ENCODE measurements around the gene AFF3.

The AFF3 gene

DNA sequence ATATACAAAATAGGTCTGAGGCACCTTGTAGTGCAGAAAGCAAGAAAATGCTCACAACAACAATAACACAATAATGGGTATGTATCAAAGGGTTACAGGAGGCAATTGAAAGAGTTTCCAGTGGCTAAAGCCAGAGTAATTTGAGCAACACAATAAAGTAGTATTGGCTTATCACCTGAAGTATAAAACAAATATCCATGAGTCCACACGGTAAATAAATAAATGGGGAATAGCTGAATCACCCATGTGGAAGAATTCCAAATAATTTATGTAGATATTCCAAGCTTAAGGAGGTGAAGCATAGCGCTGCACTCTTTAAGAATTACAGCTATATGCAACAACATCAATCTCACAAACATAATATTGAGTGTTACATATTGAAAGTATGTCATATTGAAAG is 110.8 kb downstream of the AFF3 start:
- POLR2A ChIA-PET (ENCODE audit: low non-redundant PET), result no interaction called here
- DNase-seq (ENCODE audit: low spot score), result no peak
- TF ChIP-seq, protein P1, sequence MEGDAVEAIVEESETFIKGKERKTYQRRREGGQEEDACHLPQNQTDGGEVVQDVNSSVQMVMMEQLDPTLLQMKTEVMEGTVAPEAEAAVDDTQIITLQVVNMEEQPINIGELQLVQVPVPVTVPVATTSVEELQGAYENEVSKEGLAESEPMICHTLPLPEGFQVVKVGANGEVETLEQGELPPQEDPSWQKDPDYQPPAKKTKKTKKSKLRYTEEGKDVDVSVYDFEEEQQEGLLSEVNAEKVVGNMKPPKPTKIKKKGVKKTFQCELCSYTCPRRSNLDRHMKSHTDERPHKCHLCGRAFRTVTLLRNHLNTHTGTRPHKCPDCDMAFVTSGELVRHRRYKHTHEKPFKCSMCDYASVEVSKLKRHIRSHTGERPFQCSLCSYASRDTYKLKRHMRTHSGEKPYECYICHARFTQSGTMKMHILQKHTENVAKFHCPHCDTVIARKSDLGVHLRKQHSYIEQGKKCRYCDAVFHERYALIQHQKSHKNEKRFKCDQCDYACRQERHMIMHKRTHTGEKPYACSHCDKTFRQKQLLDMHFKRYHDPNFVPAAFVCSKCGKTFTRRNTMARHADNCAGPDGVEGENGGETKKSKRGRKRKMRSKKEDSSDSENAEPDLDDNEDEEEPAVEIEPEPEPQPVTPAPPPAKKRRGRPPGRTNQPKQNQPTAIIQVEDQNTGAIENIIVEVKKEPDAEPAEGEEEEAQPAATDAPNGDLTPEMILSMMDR (conservative IDR thresholded peaks at IDR 0.05; ENCODE audit: low read depth), result no peak
- H3K27ac ChIP-seq, result no peak overlapping the region
- CTCF ChIA-PET, result no interaction called here

DNA sequence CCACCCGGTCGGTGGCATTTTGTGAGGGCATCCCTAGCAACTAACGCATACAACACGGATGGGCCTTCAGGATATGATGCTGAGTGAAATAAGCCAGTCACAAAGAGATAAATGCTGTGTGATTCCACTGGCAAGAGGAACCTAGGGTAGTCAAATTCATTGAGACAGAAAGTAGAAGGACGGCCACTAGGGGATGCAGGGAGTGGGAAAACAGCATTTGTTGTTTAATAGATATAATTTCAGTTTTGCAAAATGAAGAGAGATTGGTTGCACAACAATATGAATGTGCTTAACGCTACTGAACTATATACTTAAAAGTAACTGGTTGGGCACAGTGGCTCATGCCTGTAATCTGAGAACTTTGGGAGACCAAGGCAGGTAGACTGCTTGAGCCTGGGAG is 112.9 kb downstream of the AFF3 start:
- DNase-seq (ENCODE audit: low spot score), result no peak
- no peak overlapping the region for H3K27ac ChIP-seq
- ChIA-PET POLR2A (ENCODE audit: low non-redundant PET) (no interaction called here), CTCF (no interaction called here)
- TF ChIP-seq, protein P1 (conservative IDR thresholded peaks at IDR 0.05; ENCODE audit: low read depth), result no peak

DNA sequence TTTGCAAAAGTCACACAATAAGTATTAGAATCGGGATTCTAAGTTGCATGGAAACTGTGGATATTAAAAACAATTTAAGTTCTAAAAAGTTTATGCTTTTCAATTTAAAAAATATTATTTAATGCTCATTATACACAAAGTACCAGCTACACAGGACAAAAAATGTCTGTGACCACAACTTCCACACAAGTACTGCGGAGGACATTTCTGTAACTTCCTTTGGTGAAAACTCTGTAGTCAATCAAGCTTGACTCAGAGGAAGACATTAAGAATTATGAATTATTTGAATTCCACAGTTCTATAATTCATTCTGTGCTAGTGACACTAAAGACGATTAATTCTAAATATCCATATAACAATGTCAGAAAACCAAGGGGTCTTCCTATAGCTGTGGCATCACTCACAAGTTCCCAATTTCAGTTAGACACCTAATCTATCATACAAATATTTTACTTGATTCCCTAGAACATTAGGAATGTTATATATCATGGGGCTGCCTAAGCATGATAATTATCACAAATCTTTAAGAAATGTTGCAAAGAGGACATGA is 120.5 kb downstream of the AFF3 start:
- ChIA-PET CTCF (no interaction called here), POLR2A (ENCODE audit: low non-redundant PET) (no interaction called here)
- TF ChIP-seq, protein P1 (conservative IDR thresholded peaks at IDR 0.05; ENCODE audit: low read depth), result no peak

DNA sequence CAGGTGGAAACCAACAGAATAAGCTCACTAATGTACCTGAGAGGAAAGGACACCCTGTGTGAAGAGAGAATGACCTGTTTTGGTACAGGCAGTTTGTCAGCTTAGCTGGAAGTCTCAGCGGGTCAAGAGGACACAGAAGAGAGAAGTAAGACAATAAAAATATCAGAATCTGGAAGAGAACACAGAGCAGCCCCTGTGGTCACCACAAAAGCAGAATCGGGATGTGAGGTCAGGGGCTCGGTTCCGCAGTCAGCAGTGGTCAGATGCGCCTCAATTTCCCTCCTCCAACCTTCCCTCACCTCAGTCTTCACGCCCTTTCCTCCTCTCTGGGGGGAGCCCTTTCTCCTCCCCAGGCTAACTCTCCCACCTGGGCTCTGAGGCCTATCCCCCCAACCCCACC is 122.9 kb downstream of the AFF3 start:
- ChIA-PET CTCF (no interaction called here), POLR2A (ENCODE audit: low non-redundant PET) (no interaction called here)
- DNase-seq (ENCODE audit: low spot score), result no peak

More for the DNA sequence above, 120.5 kb downstream of the AFF3 start:
- no peak overlapping the region for H3K27ac ChIP-seq
- DNase-seq (ENCODE audit: low spot score), result no peak

DNA sequence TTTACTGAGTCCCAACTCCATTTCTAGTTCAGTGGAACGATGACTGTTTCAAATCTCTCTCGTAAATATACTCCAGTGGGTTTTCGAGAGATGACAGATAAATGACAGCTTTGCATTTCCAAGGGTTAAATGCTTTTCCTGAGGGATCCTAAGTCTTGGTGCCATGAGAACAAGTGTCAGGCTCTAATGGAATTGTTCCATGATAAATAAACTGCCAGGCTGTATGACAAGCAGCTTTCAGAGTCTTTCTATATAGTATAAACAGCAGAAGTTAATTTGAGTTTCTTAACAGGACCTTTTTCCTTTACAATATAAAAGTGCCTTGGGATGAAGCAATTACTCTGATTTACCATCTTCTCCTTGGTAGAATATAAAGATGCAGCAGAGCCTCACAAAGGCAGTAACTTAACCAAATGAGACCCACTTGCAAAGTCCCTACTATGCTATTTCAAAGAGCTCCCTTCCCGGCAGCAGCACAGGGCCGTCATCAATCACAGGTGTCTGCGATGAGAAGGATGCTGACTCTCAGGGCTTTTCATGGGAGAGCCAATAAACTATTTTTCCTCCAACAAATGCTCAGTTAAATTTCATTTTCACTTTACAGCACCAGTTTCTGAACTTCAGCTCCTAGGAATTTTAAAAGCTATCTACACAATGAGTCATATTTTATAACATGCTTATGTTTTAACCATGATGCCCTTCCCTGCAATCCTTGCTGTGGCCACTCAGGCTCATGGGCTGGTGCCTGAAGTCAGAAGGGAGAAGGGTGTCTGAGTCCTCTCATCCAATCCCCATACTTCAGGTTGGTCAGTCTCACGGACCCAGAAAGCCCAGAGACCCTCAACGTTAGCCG is 123.8 kb downstream of the AFF3 start:
- TF ChIP-seq, protein P1 (conservative IDR thresholded peaks at IDR 0.05; ENCODE audit: low read depth), result no peak
- DNase-seq (ENCODE audit: low spot score), result no peak
- ChIA-PET POLR2A (ENCODE audit: low non-redundant PET) (no interaction called here), CTCF (no interaction called here)
- no peak overlapping the region for H3K27ac ChIP-seq

More for the DNA sequence above, 122.9 kb downstream of the AFF3 start:
- TF ChIP-seq, protein P1 (conservative IDR thresholded peaks at IDR 0.05; ENCODE audit: low read depth), result no peak
- H3K27ac ChIP-seq, result no peak overlapping the region

DNA sequence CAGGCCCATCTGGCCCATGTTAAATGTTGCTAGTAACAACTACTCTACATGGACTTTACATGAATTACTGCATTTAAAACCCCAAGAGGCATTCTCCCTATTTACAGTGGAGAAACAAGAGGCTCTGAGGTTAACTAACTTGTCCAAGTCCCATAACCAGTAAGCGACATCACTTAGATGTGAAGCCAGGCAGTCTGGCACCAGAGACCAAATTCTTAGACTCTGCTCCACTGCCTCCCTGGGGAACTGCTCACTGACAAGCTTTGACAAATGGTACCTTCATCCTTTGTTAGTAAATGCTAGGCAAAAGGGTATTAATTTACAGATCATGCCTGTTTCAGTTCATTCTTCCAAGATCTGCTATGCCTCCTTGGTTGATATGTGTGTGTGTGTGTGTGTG is 124.8 kb downstream of the AFF3 start:
- no peak overlapping the region for H3K27ac ChIP-seq
- POLR2A ChIA-PET (ENCODE audit: low non-redundant PET), result no interaction called here
- DNase-seq (ENCODE audit: low spot score), result no peak
- TF ChIP-seq, protein P1 (conservative IDR thresholded peaks at IDR 0.05; ENCODE audit: low read depth), result no peak
- CTCF ChIA-PET, result no interaction called here
